ENCODE measurements around the gene ALKBH1.

ALKBH1 gene

DNA sequence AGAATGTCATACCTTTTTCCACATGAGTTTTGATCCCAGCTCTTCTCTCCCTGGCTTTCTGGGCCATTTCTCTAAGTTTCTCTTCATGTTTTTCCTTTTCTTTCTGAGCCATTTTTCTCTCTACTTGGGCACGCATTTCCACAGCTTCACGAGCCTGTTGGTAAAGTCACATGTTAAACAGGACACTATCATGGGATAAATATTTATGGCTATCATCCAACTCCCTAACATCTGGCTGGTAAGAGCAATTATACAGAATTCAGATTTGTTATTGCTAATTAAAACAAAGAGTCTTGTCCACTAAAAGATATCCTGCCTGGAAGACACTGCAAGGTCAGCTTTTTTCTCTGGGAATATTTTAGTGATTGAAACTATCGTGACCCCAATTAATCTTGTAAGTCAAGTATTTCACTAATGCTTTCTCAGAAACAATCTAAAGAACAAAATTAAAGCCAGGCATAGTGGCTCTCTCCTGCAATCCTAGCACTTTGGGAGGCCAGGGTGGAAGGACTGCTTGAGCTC lies 23.2 kb upstream of the ALKBH1 start:
- TF ChIP-seq, protein P1, sequence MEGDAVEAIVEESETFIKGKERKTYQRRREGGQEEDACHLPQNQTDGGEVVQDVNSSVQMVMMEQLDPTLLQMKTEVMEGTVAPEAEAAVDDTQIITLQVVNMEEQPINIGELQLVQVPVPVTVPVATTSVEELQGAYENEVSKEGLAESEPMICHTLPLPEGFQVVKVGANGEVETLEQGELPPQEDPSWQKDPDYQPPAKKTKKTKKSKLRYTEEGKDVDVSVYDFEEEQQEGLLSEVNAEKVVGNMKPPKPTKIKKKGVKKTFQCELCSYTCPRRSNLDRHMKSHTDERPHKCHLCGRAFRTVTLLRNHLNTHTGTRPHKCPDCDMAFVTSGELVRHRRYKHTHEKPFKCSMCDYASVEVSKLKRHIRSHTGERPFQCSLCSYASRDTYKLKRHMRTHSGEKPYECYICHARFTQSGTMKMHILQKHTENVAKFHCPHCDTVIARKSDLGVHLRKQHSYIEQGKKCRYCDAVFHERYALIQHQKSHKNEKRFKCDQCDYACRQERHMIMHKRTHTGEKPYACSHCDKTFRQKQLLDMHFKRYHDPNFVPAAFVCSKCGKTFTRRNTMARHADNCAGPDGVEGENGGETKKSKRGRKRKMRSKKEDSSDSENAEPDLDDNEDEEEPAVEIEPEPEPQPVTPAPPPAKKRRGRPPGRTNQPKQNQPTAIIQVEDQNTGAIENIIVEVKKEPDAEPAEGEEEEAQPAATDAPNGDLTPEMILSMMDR (IDR thresholded peaks at IDR 0.05), result no peak

DNA sequence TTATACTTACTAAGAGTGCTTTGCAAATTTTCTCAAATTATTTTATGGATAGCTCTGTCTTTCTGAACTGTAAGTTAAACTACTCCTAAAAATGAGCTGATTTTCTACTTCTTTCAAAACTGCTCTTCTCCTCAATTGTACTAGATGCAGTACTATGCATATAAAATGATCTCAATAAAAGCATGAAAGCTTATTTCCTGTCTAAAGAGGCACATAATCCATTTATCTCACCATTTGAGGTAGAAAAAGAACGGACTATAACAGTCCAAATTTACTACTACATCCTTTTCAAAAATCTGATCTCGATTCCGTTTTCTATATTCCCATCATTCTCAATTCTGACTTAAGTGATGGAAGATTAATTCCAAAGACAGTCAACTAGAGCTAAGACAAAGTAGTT lies 14.5 kb upstream of the ALKBH1 start:
- TF ChIP-seq, protein P1 (IDR thresholded peaks at IDR 0.05), result no peak

DNA sequence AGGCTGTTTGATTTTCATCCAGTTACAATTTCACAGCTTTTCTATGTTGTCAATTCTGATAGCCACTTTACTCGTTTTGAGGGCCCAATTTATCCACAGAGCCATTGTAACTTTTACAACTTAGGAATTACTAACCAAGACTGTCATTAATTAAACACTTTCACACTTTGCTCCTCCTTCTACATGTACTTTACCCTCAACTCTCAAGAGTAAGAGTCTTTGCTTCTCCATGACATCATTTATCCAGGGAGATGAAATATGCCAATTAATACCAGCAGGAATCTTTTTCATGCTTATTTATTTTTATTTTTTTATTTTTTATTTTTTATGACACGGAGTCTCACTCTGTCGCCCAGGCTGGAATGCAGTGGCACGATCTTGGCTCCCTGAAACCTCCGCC lies 13.6 kb upstream of the ALKBH1 start:
- TF ChIP-seq, protein P1 (IDR thresholded peaks at IDR 0.05), result no peak

DNA sequence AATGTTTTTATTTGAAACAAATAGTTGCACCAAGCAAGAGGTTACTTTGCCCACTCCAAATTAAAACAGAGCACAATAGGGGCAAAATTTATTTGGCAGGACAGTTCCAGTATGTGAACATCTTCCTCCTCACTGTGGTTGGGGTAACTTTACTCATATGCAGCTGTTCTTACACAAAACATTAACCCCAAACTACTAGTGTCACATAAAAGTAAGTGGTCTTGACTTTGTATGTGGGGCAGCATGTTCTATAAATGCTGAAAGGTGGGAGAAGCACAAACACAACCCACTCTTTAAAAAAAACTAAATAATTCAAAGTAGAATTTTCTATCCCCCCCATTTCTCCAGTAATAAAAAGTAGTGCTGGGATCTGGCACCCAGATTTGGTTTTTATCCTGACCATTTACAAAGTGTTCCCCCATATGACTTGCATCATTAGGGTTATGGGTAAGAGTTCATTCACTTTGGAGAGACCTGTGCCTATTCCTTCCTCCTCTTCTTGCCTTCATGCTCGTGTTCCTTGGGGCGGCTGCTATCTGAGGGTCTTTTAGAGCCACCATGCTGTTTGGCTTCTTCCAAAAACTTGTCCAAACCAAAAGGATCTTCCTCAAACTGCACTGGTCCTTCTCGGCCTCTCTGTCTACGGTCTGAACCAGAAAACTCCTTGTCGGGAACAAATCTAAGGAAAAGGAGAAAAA lies 9.9 kb upstream of the ALKBH1 start:
- TF ChIP-seq, protein P1 (IDR thresholded peaks at IDR 0.05), result no peak

DNA sequence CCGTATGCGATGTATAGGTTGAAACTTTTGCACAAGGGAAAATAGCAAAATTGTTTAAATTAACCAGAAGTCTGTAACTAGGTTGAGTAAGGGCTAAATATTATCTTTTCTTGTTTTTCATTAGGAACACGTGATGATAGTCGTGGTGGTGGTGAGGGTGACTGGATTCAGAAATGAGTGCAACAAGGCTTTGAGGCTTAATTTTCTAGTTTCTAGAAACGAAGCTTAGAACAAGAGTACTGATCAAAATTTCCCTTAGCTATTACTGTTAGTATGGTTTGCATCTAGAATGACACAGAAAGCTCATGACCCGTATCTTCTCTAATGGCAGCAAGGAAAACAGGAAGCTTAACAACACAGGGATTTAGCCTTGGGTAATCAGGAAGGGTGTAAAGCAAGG lies 7.1 kb upstream of the ALKBH1 start:
- TF ChIP-seq, protein P1 (IDR thresholded peaks at IDR 0.05), result no peak

DNA sequence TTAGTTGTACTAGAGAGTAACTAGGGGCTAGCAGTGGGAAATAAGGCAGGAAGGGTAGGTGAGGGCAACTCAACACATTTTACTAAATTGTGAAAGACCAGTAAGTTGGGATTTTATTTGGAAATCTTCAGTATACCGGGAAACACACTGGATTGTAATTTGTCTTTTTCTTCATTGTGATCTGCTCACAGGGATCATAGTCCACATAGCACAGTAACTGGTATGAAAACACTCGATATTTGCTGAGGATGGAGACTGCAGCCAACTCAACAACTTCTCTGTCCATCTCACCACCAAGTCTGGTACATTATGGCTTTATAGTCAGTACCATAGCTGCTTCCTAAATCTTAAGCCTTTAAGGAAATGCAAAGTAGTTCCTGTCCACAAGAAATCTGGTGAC lies 2.5 kb upstream of the ALKBH1 start:
- TF ChIP-seq, protein P1 (IDR thresholded peaks at IDR 0.05), result no peak

DNA sequence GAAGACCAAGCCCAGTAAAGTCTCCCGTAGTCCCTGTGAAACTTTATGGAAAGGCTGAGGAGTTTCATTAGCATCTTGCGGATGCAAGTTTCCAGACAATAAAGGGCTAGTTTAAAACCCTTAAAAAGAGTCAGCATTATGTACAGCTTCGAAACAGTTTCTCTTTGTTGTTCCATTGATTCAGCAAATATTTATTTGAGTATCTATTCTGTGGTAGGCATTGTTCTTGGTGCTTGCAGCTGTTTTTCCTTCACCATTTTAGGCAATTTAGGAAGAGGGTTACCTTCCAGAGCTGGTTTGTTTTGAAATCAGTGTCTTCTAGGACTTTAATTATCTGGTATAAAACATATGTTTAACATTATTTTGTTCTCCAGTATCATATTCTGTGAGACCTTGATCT lies 1.6 kb upstream of the ALKBH1 start:
- TF ChIP-seq, protein P1 (IDR thresholded peaks at IDR 0.05), result no peak

DNA sequence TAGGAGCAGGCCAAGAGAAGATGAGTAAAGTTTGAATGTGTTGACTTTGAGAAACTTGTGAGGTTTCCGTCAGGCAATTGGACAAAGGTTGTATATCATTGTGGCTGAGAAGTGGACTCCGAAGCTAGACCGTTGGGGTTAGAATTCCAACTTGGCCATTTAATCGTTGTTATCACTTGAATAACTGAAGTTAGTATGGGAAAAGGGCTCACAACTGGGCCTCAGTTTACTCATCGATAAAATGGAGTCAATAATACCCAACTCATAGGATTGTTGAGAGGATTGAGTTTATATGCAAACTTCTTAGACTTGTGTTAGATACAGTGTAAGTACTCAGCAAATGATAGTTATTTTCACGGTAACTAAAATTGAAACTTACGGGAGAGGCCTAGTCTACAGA lies 926 bp upstream of the ALKBH1 start:
- TF ChIP-seq, protein P1 (IDR thresholded peaks at IDR 0.05), result no peak
